Measurements from ENCODE around the gene NPTXR.

Gene NPTXR

DNA sequence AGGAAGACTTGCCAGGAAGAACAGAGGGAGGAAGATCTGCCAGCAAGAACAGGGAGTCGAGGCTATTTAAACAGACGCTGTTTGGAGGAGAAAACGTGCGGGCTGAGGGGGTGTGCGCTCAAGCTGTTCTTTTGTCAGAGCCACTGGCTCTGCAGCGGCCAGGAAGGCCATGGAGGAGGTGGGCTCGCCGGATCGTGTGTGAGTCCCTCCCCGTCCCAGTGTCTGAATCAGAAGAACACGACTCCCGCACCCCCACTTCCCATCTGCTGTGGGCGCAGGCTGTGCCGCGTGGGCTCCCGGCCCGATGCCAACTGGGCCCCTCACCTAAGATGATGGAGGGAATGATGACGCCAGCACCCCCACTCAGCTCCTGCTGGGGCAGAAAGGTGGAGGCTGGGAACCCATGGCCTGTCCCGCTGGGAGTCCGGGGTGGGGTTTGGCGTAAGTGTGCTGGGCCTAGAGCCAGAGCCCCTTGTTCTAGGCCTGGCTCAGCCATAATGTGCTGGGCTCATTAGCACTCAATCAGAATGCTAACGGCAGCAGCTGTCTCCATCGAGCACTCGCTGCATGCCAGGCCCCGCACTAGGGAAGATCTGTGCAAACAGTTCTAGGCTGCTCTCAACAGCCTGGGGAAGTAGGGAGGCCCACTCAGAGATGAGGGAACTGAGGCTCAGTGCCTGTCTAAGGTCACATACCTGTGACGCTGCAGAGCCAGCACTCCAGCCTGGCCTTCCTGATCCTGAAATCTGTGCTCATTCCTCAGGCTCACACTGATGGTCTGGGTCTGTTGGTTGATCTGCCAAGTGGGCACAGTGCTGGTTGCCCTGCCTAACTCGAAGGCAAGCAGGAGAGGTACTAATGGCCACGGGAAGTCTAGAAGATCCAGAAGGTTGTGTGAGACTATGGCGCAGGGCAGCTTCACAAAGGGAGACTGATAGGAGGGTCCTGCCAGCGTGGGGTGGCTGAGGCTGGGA lies 11.5 kb downstream of the NPTXR start:
- no peak for DNase-seq (ENCODE audit: low read depth, low spot score)
- in situ Hi-C loops (cut with HindIII; ENCODE audit: low sequenced_read_pairs): no loop called here
- TF ChIP-seq CTCF (IDR thresholded peaks at IDR 0.05; ENCODE audit: low read depth, low read length): no peak
- H3K4me3 ChIP-seq (ENCODE audit: low read depth, low read length): no peak overlapping the region

DNA sequence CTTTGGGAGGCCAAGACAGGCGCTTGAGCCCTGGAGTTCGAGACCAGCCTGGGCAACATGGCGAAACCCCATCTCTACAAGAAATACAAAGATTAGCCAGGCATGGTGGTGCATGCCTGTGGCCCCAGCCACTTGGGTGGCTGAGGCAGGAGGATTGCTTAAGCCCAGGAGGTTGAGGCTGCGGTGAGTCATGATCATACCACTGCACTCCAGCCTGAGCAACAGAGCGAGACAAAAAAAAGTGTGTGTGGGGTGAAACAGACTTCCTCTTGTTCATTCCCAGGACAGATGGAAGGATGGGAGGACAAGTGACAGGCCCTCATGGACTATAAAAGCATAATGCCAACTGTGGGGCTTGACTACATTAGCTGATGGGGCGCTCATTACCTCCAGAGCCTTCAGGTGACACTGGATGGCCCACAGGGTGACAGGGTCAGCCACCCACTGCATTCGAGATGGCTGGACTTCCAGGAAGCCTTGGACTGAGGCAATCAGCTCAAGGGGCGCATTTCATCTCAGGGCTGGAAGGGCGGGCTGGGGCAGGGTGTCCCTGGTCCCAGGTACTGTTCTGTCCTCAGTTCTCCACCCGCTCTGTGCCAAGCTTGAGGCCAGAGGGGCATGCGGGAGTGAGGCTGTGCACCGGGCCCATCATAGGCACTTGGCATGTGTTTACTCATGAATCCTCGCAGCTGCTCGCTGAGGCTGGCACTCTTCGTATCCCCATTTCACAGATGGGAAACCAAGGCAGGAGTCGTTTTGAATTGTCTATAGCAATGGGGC lies 12.5 kb downstream of the NPTXR start:
- no peak for TF ChIP-seq CTCF (IDR thresholded peaks at IDR 0.05; ENCODE audit: low read depth, low read length)
- in situ Hi-C loops (cut with HindIII; ENCODE audit: low sequenced_read_pairs): no loop called here
- peak; percentile 37 for DNase-seq (ENCODE audit: low read depth, low spot score)
- no peak overlapping the region for H3K4me3 ChIP-seq (ENCODE audit: low read depth, low read length)

GRCh38 chr22:38830845-38831108 lies 13.1 kb downstream of the NPTXR start:
- in situ Hi-C loops (cut with HindIII; ENCODE audit: low sequenced_read_pairs): no loop called here
- no peak for DNase-seq (ENCODE audit: low read depth, low spot score)
- TF ChIP-seq CTCF (IDR thresholded peaks at IDR 0.05; ENCODE audit: low read depth, low read length): no peak
- H3K4me3 ChIP-seq (ENCODE audit: low read depth, low read length): no peak overlapping the region

DNA sequence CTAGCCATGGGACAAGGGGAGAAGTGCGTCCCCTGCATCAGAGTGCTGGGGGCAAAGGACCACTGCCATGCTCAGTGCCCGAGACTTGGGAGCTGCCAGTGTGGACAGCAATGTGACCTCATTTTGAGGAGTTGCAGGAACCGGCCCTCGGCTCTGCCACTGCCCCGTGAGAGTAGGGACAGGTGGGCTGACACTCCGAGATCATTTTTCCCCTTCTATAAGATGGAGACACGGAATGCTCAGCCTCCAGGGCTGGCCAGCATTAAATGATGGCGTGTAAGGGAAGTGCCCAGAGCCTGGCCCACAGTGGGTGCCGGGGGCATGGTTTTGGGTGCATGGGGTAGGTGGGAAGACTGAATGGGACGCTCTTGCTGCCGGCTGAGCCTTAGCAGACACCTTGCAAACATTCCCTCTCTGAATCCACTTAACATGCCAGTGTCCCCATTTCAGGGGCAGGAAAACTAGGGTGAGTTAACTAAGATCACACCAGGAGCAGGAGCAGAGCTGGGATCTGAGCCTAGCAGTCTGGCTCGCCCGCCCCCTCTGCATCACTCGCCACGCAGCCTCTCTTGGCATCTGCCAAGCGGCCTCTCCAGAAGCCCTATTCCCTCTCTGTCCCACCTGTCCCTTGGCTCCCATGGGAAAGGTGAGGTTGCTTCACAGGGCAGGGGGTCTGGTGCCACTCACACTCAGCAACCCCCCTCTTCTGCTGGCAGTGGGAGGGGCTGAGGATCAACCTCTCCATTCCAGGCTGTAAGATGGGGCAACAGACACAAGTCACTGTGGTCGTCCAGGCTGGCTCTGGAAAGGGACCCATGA lies 13.6 kb downstream of the NPTXR start:
- DNase-seq (ENCODE audit: low read depth, low spot score): no peak
- H3K4me3 ChIP-seq (ENCODE audit: low read depth, low read length): no peak overlapping the region
- in situ Hi-C loops (cut with HindIII; ENCODE audit: low sequenced_read_pairs): no loop called here
- TF ChIP-seq CTCF (IDR thresholded peaks at IDR 0.05; ENCODE audit: low read depth, low read length): no peak

DNA sequence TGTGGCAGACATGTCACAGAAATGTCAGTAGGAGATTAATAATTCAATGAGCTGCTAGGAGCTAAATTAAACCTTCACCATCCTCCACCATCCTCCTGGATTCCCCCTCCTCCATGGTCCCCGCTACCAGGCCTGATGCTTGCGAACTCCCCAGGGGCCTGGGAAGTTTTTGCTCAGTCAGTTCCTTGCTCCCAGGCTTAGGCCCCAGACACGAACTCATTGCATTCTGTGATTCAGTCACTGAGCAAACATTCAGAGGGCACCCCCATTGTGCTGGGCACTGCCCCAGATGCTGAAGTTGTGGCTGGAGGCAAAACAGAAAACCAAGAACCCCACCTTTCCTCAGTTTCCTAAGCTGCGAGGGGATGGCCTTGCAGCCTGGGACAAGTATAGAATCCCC lies 14.3 kb downstream of the NPTXR start:
- no peak for DNase-seq (ENCODE audit: low read depth, low spot score)
- H3K4me3 ChIP-seq (ENCODE audit: low read depth, low read length): no peak overlapping the region
- no peak for TF ChIP-seq CTCF (IDR thresholded peaks at IDR 0.05; ENCODE audit: low read depth, low read length)
- in situ Hi-C loops (cut with HindIII; ENCODE audit: low sequenced_read_pairs): no loop called here

DNA sequence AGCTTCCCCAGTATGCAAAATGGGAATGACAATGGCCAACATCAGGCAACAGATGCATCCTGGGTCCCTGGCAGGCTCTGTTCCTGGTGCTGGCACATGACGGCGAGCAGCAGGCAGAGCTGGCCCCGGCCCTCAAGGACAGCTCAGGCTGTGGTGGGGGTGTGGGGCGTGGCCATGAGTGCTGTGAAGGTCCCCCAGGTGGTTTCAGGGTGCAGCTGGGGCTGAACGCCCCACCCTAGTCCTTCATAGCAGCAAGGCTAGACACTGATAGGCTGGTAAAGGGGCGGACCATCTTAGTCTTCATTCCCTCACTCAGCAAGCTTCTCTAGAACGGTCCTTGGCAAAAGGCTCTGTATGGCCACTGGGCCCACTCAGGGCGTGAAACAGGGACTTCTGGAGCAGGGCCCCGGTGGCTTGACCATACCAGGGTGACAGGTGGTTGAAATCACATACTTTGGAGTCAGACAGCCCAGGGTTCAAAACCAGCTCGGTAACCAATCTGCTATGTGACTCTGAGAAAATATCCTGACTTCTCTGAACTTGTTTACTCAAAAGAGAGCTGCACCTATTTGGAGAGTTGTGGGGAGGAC lies 15.1 kb downstream of the NPTXR start:
- H3K4me3 ChIP-seq (ENCODE audit: low read depth, low read length): no peak overlapping the region
- no peak for TF ChIP-seq CTCF (IDR thresholded peaks at IDR 0.05; ENCODE audit: low read depth, low read length)
- DNase-seq (ENCODE audit: low read depth, low spot score): no peak
- in situ Hi-C loops (cut with HindIII; ENCODE audit: low sequenced_read_pairs): no loop called here

Measured in astrocyte of the spinal cord (primary cell).